Measurements from ENCODE around the gene EFCAB11.

The EFCAB11 gene

GRCh38 chr14:89866458-89866857 lies 88.1 kb downstream of the EFCAB11 start:
- no peak for DNase-seq (ENCODE audit: low read depth in 1 of 2, low spot score in 1 of 2)
- H3K27me3 ChIP-seq (ENCODE audit: insufficient read depth, poor library complexity, severe bottlenecking), result no peaks in the 10 kb centered on the region
- TF ChIP-seq, protein P1, sequence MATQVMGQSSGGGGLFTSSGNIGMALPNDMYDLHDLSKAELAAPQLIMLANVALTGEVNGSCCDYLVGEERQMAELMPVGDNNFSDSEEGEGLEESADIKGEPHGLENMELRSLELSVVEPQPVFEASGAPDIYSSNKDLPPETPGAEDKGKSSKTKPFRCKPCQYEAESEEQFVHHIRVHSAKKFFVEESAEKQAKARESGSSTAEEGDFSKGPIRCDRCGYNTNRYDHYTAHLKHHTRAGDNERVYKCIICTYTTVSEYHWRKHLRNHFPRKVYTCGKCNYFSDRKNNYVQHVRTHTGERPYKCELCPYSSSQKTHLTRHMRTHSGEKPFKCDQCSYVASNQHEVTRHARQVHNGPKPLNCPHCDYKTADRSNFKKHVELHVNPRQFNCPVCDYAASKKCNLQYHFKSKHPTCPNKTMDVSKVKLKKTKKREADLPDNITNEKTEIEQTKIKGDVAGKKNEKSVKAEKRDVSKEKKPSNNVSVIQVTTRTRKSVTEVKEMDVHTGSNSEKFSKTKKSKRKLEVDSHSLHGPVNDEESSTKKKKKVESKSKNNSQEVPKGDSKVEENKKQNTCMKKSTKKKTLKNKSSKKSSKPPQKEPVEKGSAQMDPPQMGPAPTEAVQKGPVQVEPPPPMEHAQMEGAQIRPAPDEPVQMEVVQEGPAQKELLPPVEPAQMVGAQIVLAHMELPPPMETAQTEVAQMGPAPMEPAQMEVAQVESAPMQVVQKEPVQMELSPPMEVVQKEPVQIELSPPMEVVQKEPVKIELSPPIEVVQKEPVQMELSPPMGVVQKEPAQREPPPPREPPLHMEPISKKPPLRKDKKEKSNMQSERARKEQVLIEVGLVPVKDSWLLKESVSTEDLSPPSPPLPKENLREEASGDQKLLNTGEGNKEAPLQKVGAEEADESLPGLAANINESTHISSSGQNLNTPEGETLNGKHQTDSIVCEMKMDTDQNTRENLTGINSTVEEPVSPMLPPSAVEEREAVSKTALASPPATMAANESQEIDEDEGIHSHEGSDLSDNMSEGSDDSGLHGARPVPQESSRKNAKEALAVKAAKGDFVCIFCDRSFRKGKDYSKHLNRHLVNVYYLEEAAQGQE (IDR thresholded peaks at IDR 0.05; ENCODE audit: insufficient replicate concordance, low read depth), result no peak
- TF ChIP-seq SPI1 (IDR thresholded peaks at IDR 0.05; ENCODE audit: borderline replicate concordance, low read depth) (no peak), POLR2AphosphoS5 (IDR thresholded peaks at IDR 0.05; ENCODE audit: low read depth) (no peak), GABPA (IDR thresholded peaks at IDR 0.05; ENCODE audit: low read depth) (no peak)
- TF ChIP-seq, protein P2, sequence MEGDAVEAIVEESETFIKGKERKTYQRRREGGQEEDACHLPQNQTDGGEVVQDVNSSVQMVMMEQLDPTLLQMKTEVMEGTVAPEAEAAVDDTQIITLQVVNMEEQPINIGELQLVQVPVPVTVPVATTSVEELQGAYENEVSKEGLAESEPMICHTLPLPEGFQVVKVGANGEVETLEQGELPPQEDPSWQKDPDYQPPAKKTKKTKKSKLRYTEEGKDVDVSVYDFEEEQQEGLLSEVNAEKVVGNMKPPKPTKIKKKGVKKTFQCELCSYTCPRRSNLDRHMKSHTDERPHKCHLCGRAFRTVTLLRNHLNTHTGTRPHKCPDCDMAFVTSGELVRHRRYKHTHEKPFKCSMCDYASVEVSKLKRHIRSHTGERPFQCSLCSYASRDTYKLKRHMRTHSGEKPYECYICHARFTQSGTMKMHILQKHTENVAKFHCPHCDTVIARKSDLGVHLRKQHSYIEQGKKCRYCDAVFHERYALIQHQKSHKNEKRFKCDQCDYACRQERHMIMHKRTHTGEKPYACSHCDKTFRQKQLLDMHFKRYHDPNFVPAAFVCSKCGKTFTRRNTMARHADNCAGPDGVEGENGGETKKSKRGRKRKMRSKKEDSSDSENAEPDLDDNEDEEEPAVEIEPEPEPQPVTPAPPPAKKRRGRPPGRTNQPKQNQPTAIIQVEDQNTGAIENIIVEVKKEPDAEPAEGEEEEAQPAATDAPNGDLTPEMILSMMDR (IDR thresholded peaks at IDR 0.05; ENCODE audit: insufficient read depth, low read length), result no peak
- H3K27ac ChIP-seq (replicated peaks), result no peak overlapping the region
- H3K4me3 ChIP-seq (replicated peaks; ENCODE audit: insufficient read depth, low read length), result no peak overlapping the region

- TF ChIP-seq SPI1 (IDR thresholded peaks at IDR 0.05; ENCODE audit: borderline replicate concordance, low read depth) (no peak), GABPA (IDR thresholded peaks at IDR 0.05; ENCODE audit: low read depth) (no peak), POLR2AphosphoS5 (IDR thresholded peaks at IDR 0.05; ENCODE audit: low read depth) (no peak)
- TF ChIP-seq, protein P2 (IDR thresholded peaks at IDR 0.05; ENCODE audit: insufficient read depth, low read length), result no peak
- TF ChIP-seq, protein P1 (IDR thresholded peaks at IDR 0.05; ENCODE audit: insufficient replicate concordance, low read depth), result no peak
- Histone ChIP-seq H3K4me3 (replicated peaks; ENCODE audit: insufficient read depth, low read length) (no peak overlapping the region), H3K27me3 (ENCODE audit: insufficient read depth, poor library complexity, severe bottlenecking) (no peaks in the 10 kb centered on the region), H3K27ac (replicated peaks) (no peak overlapping the region)
- DNase-seq (ENCODE audit: low read depth in 1 of 2, low spot score in 1 of 2), result no peak
These were observed 89.4 kb downstream of the EFCAB11 start for GRCh38 chr14:89865153-89865552.

GRCh38 chr14:89862856-89863255 lies 91.7 kb downstream of the EFCAB11 start:
- H3K27me3 ChIP-seq (ENCODE audit: insufficient read depth, poor library complexity, severe bottlenecking), result no peaks in the 10 kb centered on the region
- H3K4me3 ChIP-seq (replicated peaks; ENCODE audit: insufficient read depth, low read length), result no peak overlapping the region
- DNase-seq (ENCODE audit: low read depth in 1 of 2, low spot score in 1 of 2), result no peak
- no peak overlapping the region for H3K27ac ChIP-seq (replicated peaks)
- no peak for TF ChIP-seq POLR2AphosphoS5 (IDR thresholded peaks at IDR 0.05; ENCODE audit: low read depth)
- TF ChIP-seq, protein P2 (IDR thresholded peaks at IDR 0.05; ENCODE audit: insufficient read depth, low read length), result no peak
- TF ChIP-seq GABPA (IDR thresholded peaks at IDR 0.05; ENCODE audit: low read depth), result no peak
- no peak for TF ChIP-seq SPI1 (IDR thresholded peaks at IDR 0.05; ENCODE audit: borderline replicate concordance, low read depth)
- TF ChIP-seq, protein P1 (IDR thresholded peaks at IDR 0.05; ENCODE audit: insufficient replicate concordance, low read depth), result no peak
